ENCODE results near the gene VPS8.

- TF ChIP-seq CREB1 (IDR thresholded peaks at IDR 0.05; ENCODE audit: low read depth) = no peak
- TF ChIP-seq EP300 (IDR thresholded peaks at IDR 0.05; ENCODE audit: borderline replicate concordance) = no peak
- TF ChIP-seq MAX (IDR thresholded peaks at IDR 0.05) = no peak
- TF ChIP-seq EGR1 (IDR thresholded peaks at IDR 0.05) = no peak
- no peak for TF ChIP-seq USF1 (IDR thresholded peaks at IDR 0.05)
- no peak for TF ChIP-seq NFIC (IDR thresholded peaks at IDR 0.05)
- no peak for TF ChIP-seq REST (IDR thresholded peaks at IDR 0.05; ENCODE audit: low read depth)
- TF ChIP-seq RAD21 (IDR thresholded peaks at IDR 0.05; ENCODE audit: low read depth) = no peak
- TF ChIP-seq YY1 (IDR thresholded peaks at IDR 0.05; ENCODE audit: low read depth) = no peak
- no peak for TF ChIP-seq CEBPB (IDR thresholded peaks at IDR 0.05)
Measured at GRCh38 chr3:185093116-185093515, 281.1 kb downstream of the VPS8 start.
